Measurements from ENCODE around the gene ADGRA1.
"Not testable (repeated sequence)": the region's sequence is repeated elsewhere in the genome, so short reads cannot be mapped to it uniquely, and the experiment has no call there.

Gene ADGRA1

GRCh38 chr10:133143546-133143945, 55.8 kb downstream of the ADGRA1 start:
- DNase-seq (ENCODE audit: low read depth), result no peak

GRCh38 chr10:133144771-133145170, 57.0 kb downstream of the ADGRA1 start:
- DNase-seq (ENCODE audit: low read depth), result no peak

GRCh38 chr10:133150226-133150625, 62.5 kb downstream of the ADGRA1 start:
- DNase-seq (ENCODE audit: low read depth), result no peak

- no peak for DNase-seq (ENCODE audit: low read depth)
These were observed 62.9 kb downstream of the ADGRA1 start for GRCh38 chr10:133150656-133151055.

GRCh38 chr10:133151071-133151470, 63.3 kb downstream of the ADGRA1 start:
- DNase-seq (ENCODE audit: low read depth), result not testable (repeated sequence)

- no peak for DNase-seq (ENCODE audit: low read depth)
These were observed 63.8 kb downstream of the ADGRA1 start for GRCh38 chr10:133151543-133151972.

- DNase-seq (ENCODE audit: low read depth), result no peak
These were observed 66.7 kb downstream of the ADGRA1 start for GRCh38 chr10:133154411-133154810.

- DNase-seq (ENCODE audit: low read depth), result no peak
These were observed 67.5 kb downstream of the ADGRA1 start for GRCh38 chr10:133154996-133155778.

- no peak for DNase-seq (ENCODE audit: low read depth)
These were observed 69.2 kb downstream of the ADGRA1 start for GRCh38 chr10:133156674-133157579.

- no peak for DNase-seq (ENCODE audit: low read depth)
These were observed 70.1 kb downstream of the ADGRA1 start for GRCh38 chr10:133157662-133158436.

- DNase-seq (ENCODE audit: low read depth), result no peak
These were observed 70.7 kb downstream of the ADGRA1 start for GRCh38 chr10:133158437-133158755.

GRCh38 chr10:133158756-133159610, 71.3 kb downstream of the ADGRA1 start:
- DNase-seq (ENCODE audit: low read depth), result no peak

- DNase-seq (ENCODE audit: low read depth), result no peak
These were observed 71.9 kb downstream of the ADGRA1 start for GRCh38 chr10:133159611-133159949.

- no peak for DNase-seq (ENCODE audit: low read depth)
These were observed 72.5 kb downstream of the ADGRA1 start, which contains the start of gene KNDC1 for GRCh38 chr10:133159950-133160825. Gene KNDC1 (plus strand): TSS chr10:133160219. CDS start chr10:133160468, 249 bp downstream.

GRCh38 chr10:133160826-133161471, 73.2 kb downstream of the ADGRA1 start:
- no peak for DNase-seq (ENCODE audit: low read depth)

GRCh38 chr10:133161486-133162109, 73.9 kb downstream of the ADGRA1 start:
- no peak for DNase-seq (ENCODE audit: low read depth)

- no peak for DNase-seq (ENCODE audit: low read depth)
These were observed 74.6 kb downstream of the ADGRA1 start for GRCh38 chr10:133162178-133162909.

Data from activated T-cell treated with anti-CD3 and anti-CD28 coated beads for 1 hour (primary cell).